Ureter (tissue), 1 donor: ENCODE measurements around the gene AKAP12. TPM values are rescaled to one million over a fixed set of nuclear protein-coding genes. Genes with fewer than 3 reads are reported as not detected.

Experiments
- DNase-seq: peaks from one replicate; pipeline ENCODE4 v3.0.0-alpha.2; 2020; ENCODE audit warnings: low spot score
- total RNA-seq: library from RNA; stranded (reverse); gene quantifications from one replicate; pipeline ENCODE4 v1.2.4, GENCODE V29; 2023
- donor health status: DM: yes; HTN: yes; CAD: no.

AKAP12 gene
- total RNA-seq, 1 donor from 2014 or later = 52.4 TPM

- DNase-seq = no peak
These were observed 44.8 kb downstream of the AKAP12 start for GRCh38 chr6:151284548-151285017.

DNA sequence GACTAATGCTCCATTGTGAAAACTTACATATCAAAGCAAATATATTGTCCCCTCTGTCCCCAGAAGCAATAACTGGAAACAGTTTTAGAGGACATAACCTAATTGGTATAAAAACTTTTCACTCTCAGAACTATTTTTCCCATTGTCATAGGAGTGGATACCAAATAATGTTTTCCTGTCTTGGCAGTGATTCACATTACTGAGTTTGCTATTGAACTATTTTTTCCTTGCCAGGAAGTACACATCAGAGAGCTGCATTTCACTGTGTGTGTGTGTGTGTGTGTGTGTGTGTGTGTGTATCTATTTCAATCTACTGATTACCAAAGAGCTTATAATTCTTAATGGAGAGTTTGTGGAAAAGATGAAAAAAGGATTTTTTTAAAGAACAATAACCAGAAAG, 45.4 kb downstream of the AKAP12 start:
- no peak for DNase-seq

GRCh38 chr6:151286214-151286613, 46.4 kb downstream of the AKAP12 start:
- DNase-seq = no peak

DNA sequence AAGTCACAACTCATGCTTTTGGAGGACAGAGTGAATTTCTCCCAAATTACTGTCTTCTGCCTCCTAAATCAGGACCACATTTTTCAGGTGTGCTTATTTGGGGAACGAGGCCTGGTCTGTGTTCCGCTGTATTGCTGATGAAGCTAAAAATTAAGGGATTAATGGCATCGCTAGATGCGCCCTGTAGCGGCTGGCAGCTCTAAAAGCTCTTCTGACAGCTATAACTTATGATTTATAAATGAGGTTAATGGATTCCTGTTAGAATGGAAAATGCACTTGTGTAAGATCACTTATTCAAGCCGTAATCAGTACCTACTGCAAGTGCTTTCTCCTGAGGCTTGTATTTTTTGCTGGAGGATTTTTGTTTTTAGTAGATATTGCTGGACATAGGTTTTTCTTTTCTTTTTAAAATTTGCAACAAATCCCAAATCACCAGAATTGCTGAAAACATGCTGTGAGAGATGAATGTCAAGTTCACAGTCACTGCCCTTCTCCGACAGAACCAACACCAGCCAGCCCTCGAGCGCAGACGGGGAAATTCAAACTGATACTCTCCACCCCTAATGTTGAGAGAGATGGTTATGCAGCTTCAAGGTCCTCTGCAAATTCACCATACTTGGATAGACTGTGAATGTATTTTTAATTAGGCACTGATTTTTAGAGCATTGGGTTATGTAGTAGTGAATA, 49.1 kb downstream of the AKAP12 start:
- DNase-seq = no peak

DNA sequence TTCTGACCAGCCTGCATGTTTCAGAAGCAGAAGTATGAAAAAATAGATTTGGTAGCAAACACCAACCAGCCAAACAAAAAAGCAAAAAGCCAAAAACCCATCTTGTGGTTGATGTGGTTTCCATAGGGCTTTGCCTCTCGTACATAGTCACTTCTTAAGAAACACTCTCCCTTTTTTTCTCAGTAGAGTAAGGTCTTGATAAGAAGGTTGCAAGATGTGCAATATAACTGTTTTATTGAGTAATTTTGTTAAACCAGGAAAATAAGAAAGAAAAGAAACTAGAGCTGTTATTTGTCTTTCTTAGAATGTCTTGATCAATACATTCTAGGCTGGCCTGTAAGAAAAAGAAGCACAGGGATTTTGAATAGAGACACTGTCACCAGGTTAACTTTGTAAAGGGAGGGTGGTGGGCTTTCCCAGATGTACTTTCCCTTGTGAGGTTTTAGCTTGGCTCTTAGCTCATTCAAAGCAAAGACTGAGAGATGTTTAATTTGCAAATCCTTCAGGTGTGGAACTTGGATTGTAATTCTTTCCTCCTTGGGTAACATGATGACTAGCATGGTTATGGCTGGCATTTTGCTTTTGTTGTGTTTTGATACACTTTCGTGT, 49.7 kb downstream of the AKAP12 start:
- DNase-seq = no peak

DNA sequence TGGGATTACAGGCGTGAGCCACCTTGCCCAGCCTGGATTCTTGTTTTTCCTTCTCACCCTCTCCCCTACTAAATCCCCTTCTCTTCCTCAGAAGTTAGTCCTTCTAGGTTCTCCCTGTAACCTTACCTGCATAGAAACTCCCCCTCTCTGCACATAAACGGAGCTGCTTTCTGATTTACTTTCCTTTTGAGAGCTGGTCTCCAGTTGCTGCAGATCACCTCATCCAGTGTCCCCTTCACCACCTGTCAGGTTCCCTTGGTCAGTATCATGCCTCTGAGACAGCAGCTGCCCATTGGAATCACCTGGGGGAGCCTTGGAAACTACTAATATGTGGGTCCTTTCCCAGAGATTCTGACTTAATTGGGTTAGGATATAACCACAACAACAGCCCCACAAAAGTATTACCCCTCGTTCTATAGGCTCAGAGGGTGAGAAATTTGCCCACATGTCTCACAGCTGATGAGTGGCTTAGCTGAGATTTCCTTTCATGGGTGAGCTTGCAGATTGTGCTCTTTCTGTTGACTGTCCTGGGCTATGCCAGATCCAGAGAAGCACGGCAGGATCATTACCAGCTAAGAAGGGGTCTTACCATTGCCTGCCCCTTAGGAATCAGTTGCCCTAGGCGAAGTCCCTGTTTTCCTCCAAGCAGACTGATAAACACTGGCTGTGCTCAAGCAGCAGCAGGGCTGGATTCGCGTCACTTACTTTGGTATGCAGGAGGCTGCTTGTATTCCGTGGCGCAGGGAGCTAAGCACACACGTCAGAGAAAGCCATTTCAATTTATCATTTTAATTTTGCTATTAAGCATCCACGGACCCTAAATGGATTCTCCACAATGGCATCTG, 51.3 kb downstream of the AKAP12 start:
- DNase-seq = peak; percentile 56

DNA sequence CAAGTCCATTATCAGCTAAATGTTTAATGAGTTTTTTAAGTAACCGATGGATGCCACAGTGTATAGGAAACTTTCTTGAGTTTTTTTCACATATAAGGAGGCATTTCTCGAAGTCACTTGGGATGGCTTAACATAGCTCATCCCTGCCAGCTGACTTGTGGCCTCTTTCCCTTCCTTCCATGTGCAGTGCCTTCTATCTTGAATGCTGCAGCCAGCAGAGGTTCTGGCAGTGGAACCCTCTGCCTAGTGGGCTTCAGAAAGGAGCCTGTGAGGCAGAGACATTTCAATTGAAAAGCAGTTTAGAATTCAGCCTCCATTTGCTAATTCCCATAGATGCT, 51.9 kb downstream of the AKAP12 start:
- no peak for DNase-seq

DNA sequence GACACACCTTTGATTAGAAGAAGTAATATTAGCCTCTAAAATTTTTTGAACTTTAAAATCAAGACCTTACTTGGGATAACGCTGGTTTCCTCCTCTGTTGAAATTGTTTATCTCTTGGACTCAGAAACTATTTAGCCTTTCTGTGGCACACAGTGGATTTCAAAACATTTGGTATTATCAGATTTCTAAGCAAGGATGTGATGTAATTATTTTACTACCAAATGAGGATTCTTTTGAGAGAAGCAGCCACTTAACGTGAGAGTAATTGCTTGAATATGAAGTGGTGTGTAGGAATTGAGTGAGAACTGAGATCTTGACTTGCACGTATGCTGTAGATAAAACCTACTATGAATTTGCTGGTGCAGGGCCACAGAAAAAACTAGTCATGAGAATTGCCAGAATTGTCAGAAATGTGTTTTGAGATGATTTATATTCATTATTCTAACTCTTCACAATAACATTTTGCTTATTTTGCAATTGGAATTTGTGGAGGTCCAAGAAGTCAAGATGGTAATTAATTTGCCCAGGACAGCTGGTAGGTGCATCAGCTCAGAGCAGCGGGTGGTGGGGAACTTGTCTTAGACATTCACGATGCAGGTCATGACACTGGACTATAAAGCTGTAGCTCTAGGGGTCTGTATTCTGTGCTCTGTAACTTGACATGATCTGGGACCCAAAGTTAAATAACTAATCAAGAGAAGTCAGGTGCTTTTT, 53.4 kb downstream of the AKAP12 start:
- DNase-seq = no peak

GRCh38 chr6:151293688-151294016, 53.9 kb downstream of the AKAP12 start:
- no peak for DNase-seq

DNA sequence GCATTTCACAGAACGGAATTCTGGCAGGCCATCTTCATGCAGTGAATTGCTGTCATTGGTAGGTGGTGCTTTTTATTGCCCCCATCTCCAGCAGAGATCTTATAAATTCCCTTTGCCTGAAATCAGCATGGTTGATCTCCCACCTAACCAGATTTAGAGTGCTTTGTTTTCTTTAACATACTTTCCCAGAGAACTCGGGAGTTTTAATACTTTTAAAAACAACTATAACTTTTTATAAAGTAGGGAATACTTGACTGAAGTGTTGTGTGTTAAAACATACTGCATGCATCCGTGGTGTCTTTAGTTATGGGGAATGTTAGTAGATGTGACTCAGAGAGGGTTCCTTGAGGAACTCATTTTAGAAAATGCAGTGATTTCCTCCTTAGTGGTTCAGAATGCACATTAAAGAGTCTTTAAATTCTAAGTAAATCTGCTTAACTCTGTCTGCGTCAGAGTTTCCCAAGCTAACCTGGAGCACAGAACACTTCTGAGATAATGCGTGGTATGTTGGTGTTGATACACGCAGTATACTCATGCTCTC, 54.9 kb downstream of the AKAP12 start:
- no peak for DNase-seq

DNA sequence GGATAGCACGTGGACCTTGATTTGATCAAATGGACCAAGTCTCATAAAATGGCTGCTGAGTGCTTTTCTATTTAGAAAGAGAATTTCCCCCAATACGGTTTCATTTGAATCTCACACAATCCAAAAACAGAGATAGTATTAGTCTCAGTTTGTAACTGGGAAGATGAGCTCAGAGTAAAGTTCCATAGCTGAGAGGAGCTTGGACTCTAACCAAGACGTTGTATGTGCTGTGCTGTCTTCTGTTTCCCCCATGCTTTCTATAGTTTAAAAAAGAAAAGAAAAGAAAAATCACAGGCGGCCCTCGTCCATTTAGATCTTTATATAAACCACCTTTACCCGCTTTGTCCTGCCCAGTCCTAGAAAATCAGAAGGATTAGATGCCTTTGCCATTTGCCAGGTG, 58.1 kb downstream of the AKAP12 start:
- no peak for DNase-seq

- DNase-seq = no peak
These were observed 59.2 kb downstream of the AKAP12 start for GRCh38 chr6:151299011-151299410.

DNA sequence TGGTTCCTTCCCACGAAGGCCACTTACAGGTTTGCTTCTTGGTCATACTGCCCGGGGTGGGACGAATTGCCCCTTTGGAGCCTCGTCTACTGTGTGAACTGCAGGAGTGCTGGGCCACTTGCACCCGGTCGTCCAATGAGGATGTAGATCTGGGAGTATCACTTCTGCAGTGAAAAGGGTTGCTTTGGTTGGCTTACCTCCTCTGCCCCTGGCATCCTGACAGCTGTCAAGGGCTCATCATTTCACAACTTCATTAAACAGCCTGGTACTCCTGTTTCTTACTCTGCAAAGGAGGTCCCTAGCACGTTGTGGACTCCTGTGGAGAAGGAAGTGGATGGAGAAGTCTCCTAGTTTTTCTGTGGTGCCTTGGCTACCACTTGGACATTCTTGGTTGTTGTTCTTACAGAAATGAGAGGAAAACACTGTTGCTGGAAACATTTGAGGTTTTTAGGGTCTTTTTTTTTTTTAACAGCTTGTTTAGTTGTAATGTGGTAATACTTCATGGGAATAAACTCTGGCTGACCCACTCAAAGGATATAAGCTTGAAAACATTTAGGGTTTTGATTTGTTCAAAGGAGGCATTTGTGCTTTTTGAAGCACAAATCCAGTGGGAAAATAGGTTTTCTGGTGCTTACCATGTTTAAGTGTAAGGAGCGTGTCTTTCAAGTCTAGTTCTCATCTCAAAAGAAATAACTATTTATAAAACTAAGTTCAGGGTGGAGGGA, 60.7 kb downstream of the AKAP12 start:
- DNase-seq = no peak

GRCh38 chr6:151301547-151301946, 61.8 kb downstream of the AKAP12 start:
- no peak for DNase-seq

DNA sequence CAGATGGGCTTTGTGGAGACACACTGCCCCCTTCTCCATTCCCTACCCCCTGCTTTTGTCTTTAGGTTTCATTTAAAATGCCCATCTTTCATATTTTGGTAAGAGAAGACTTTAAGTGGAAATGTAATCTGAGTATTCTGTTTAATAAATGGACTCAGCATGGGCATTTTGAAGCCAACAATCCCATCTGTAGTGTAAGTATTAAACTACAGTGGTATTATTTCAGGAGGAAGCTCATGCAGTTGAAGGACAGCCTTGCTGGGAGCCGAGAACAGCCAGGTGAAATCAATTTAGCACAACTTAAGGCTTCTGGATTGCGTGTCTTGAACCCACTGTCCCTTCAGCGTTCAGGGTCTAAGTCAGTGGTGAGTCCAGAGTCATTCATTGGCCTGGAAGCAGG, 63.5 kb downstream of the AKAP12 start:
- DNase-seq = no peak

GRCh38 chr6:151306269-151306783, 66.6 kb downstream of the AKAP12 start:
- no peak for DNase-seq

DNA sequence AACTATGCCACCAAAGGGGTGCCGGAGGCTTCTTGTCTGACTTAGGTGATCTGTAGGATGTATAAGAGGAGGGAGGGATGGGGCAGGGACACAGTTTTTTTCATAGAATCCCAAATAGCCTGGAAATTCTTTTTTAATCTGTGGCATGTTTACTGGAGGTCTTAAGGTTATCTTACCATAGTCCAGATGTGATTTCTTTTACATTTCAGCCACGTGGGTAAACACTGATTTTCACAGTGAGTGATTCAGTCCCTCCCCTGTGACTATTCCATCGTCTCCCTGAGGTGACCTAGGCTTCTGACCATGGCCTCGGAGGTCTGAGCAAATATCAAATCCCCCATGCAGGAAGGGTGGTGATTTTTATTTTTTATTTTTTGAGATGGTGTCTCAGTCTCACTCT, 67.7 kb downstream of the AKAP12 start:
- no peak for DNase-seq

DNA sequence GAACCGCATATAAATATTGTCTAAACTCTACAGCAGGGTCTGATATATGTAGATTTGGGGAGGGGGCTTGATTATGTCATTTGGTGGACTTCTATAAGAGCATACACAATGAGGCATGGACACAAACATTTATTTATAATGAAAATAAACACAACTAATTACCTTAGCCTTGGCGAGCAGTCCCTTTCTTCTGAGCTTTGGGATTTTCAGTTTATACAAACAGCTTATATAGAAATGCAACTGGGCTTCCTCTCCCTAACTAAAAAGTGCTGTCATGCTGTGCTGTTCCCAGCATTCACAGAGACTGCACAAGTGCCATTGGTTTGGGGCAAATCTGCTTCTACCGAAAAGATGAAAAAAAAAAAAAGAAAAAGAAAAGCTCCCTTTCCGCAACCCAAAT, 69.9 kb downstream of the AKAP12 start:
- no peak for DNase-seq

GRCh38 chr6:151310279-151310678, 70.5 kb downstream of the AKAP12 start:
- no peak for DNase-seq

GRCh38 chr6:151310852-151311767, 71.3 kb downstream of the AKAP12 start:
- no peak for DNase-seq
